CD4-positive, CD25-positive, alpha-beta regulatory T cell (primary cell): ENCODE data around the gene TRAF2. TPM values are rescaled to one million over a fixed set of nuclear protein-coding genes. Genes with fewer than 3 reads are reported as not detected.

Experiments used
- ATAC-seq, 2 donors: fragments of 150-1000 bp; cut with Tn5 transposase; one replicate each; pipeline ENCODE4 v1.10.0; 2021; ENCODE audit warnings: low read depth in 2 of 2, moderate number of reproducible peaks in 2 of 2, moderate library complexity in 1 of 2
- DNase-seq, 3 donors: peaks; one replicate each; pipeline versions ENCODE4 v3.0.0 to v3.0.0-alpha.2; 2012 to 2022; ENCODE audit warnings: mixed read lengths in 1 of 3
- H3K27ac ChIP-seq: one replicate; pipeline ENCODE4 v1.7.0; 2013; ENCODE audit warnings: mild to moderate bottlenecking, low read length; ENCODE audit not compliant: insufficient read depth, poor library complexity, severe bottlenecking
- H3K27me3 ChIP-seq: one replicate; pipeline ENCODE4 v1.7.0; 2013; ENCODE audit warnings: low read length; ENCODE audit not compliant: control insufficient read depth, insufficient read depth
- H3K36me3 ChIP-seq: one replicate; pipeline ENCODE4 v1.7.0; 2013; ENCODE audit warnings: mild to moderate bottlenecking, low read length, moderate library complexity; ENCODE audit not compliant: control insufficient read depth, insufficient read depth
- H3K4me1 ChIP-seq: 2 replicates; pipeline ENCODE4 v1.7.0; 2013; ENCODE audit warnings: mild to moderate bottlenecking, low read length; ENCODE audit not compliant: insufficient read depth, control insufficient read depth, poor library complexity, severe bottlenecking
- H3K4me3 ChIP-seq: one replicate; pipeline ENCODE4 v1.7.0; 2013; ENCODE audit warnings: low read depth, mild to moderate bottlenecking, low read length, moderate library complexity
- H3K9me3 ChIP-seq, 2 experiments: 1 replicate in 1 of 2; 2 replicates in 1 of 2; pipeline ENCODE4 v1.7.0; 2013; ENCODE audit warnings: low read length in 2 of 2, mild to moderate bottlenecking in 1 of 2, moderate library complexity in 1 of 2; ENCODE audit not compliant: control insufficient read depth in 2 of 2
- H3K27ac Mint-ChIP-seq, 3 donors: one replicate each; pipeline ENCODE4 v1.8.0; 2020 to 2022; ENCODE audit warnings: mild to moderate bottlenecking in 3 of 3, mixed read lengths in 3 of 3, moderate library complexity in 2 of 3
- H3K27me3 Mint-ChIP-seq: one replicate; pipeline ENCODE4 v1.8.0; 2022; ENCODE audit warnings: mild to moderate bottlenecking, mixed read lengths
- H3K36me3 Mint-ChIP-seq: one replicate; pipeline ENCODE4 v1.8.0; 2020; ENCODE audit warnings: mixed read lengths
- H3K4me1 Mint-ChIP-seq, 4 donors: one replicate each; pipeline ENCODE4 v1.8.0; 2020 to 2022; ENCODE audit warnings: mixed read lengths in 4 of 4, mild to moderate bottlenecking in 1 of 4
- H3K4me3 Mint-ChIP-seq, 4 donors: one replicate each; pipeline ENCODE4 v1.8.0; 2020 to 2022; ENCODE audit warnings: mild to moderate bottlenecking in 4 of 4, mixed read lengths in 4 of 4, moderate library complexity in 3 of 4
- H3K9me3 Mint-ChIP-seq, 7 donors: one replicate each; pipeline ENCODE4 v1.8.0; 2020 to 2022; ENCODE audit warnings: mixed read lengths in 7 of 7, mild to moderate bottlenecking in 3 of 7, moderate library complexity in 2 of 7
- polyA plus RNA-seq, 4 donors: library from polyadenylated mRNA; unstranded; fragments of 300-500 nt; fragmentation: Illumina TruSeq; gene quantifications; one replicate each; pipeline ENCODE4 v1.2.3, GENCODE V29; 2021
- total RNA-seq: library from RNA; stranded (reverse); gene quantifications from one replicate; pipeline ENCODE4 v1.2.3, GENCODE V29; 2022

The TRAF2 gene
- total and polyA plus RNA-seq, 5 donors from 2014 or later: 11.0 to 28.6 (median 16.8) TPM

DNA sequence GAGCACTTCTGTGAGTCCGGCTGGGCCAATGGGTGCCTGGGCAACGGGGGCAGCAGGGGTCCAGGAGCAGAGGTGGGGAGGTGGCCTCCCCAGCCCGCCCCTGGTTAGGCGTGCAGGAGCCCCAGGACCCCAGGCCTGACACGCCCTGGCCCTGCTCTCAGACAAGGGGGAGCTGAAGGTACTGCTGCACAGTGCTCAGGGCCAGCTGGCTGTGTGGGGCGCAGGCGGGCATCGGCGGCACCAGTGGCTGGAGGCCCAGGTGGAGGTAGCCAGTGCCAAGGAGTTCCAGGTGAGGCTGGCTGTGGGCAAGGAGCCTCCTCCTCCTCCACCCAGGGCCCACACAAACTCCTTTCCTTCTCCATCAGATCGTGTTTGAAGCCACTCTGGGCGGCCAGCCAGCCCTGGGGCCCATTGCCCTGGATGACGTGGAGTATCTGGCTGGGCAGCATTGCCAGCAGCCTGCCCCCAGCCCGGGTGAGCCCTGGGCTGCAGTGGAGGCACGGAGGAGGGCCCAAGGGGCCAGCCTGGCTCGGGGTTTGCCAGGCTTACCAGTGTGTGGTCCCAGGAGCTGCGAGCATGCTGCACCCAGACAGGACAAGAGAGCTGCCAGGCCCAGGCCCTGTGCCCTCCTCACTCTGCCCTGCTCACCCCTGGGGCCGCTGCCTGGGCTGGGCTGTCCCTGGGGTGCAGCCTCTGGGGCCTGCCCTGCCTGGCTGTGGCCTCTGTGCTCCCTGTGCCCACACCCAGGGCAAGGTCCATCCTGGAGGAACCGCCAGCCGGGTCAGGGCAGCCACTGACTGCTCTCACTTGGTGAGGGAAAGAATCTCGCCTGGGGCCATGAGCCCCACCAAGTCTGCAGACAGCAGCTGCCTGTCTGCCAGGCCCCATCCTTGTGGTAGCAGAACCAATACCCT is 27.2 kb upstream of the TRAF2 start:
- Mint-ChIP-seq H3K27ac (no peak overlapping the region), H3K9me3 (peaks cover 0 to 1% (median 0%) of the 10 kb centered on the region in 7 donors), H3K36me3 (peaks cover 7% of the 10 kb centered on the region), H3K27me3 (no peaks in the 10 kb centered on the region), H3K4me1 (peaks cover 0 to 7% (median 6%) of the 10 kb centered on the region in 4 donors), H3K4me3 (no peak overlapping the region)
- ATAC-seq (no peak), DNase-seq (no peak)
- Histone ChIP-seq H3K27ac (no peak overlapping the region), H3K27me3 (no peaks in the 10 kb centered on the region), H3K4me3 (no peak overlapping the region), H3K9me3 (no peaks in the 10 kb centered on the region), H3K4me1 (no peaks in the 10 kb centered on the region), H3K36me3 (peaks cover 28% of the 10 kb centered on the region)

GRCh38 chr9:136860529-136860928 is 25.8 kb upstream of the TRAF2 start:
- Histone ChIP-seq H3K9me3 (no peaks in the 10 kb centered on the region), H3K27ac (no peak overlapping the region), H3K27me3 (no peaks in the 10 kb centered on the region), H3K4me1 (peaks cover 9% of the 10 kb centered on the region), H3K4me3 (no peak overlapping the region), H3K36me3 (peaks cover 28% of the 10 kb centered on the region)
- peaks cover 10% of the 10 kb centered on the region for H3K36me3 Mint-ChIP-seq
- H3K9me3 Mint-ChIP-seq: peaks cover 0 to 1% (median 0%) of the 10 kb centered on the region in 7 donors
- H3K4me1 Mint-ChIP-seq: peaks cover 0 to 19% (median 10%) of the 10 kb centered on the region in 4 donors
- no peak for DNase-seq
- H3K4me3 Mint-ChIP-seq: peak overlapping the region in 1 of 4 donors; percentile 48
- ATAC-seq: no peak
- no peaks in the 10 kb centered on the region for H3K27me3 Mint-ChIP-seq
- H3K27ac Mint-ChIP-seq: no peak overlapping the region

- Mint-ChIP-seq H3K27me3 (no peaks in the 10 kb centered on the region), H3K27ac (no peak overlapping the region), H3K4me1 (peaks cover 0 to 19% (median 10%) of the 10 kb centered on the region in 4 donors), H3K4me3 (no peak overlapping the region), H3K36me3 (peaks cover 10% of the 10 kb centered on the region), H3K9me3 (peaks cover 0 to 1% (median 0%) of the 10 kb centered on the region in 7 donors)
- Histone ChIP-seq H3K27ac (no peak overlapping the region), H3K4me1 (peaks cover 11% of the 10 kb centered on the region), H3K4me3 (no peak overlapping the region), H3K27me3 (no peaks in the 10 kb centered on the region), H3K36me3 (peaks cover 28% of the 10 kb centered on the region), H3K9me3 (no peaks in the 10 kb centered on the region)
- ATAC-seq (no peak), DNase-seq (no peak)
Observed at GRCh38 chr9:136860933-136861873, 25.1 kb upstream of the TRAF2 start.

GRCh38 chr9:136861874-136862457 is 24.4 kb upstream of the TRAF2 start:
- Mint-ChIP-seq H3K27me3 (no peaks in the 10 kb centered on the region), H3K36me3 (peaks cover 10% of the 10 kb centered on the region), H3K27ac (no peak overlapping the region), H3K9me3 (peaks cover 0 to 1% (median 0%) of the 10 kb centered on the region in 7 donors), H3K4me3 (no peak overlapping the region), H3K4me1 (peaks cover 0 to 19% (median 10%) of the 10 kb centered on the region in 4 donors)
- no peak overlapping the region for H3K27ac ChIP-seq
- no peaks in the 10 kb centered on the region for H3K27me3 ChIP-seq
- H3K9me3 ChIP-seq: no peaks in the 10 kb centered on the region
- H3K4me3 ChIP-seq: no peak overlapping the region
- H3K36me3 ChIP-seq: peaks cover 28% of the 10 kb centered on the region
- H3K4me1 ChIP-seq: peaks cover 11% of the 10 kb centered on the region
- ATAC-seq (no peak), DNase-seq (no peak)

DNA sequence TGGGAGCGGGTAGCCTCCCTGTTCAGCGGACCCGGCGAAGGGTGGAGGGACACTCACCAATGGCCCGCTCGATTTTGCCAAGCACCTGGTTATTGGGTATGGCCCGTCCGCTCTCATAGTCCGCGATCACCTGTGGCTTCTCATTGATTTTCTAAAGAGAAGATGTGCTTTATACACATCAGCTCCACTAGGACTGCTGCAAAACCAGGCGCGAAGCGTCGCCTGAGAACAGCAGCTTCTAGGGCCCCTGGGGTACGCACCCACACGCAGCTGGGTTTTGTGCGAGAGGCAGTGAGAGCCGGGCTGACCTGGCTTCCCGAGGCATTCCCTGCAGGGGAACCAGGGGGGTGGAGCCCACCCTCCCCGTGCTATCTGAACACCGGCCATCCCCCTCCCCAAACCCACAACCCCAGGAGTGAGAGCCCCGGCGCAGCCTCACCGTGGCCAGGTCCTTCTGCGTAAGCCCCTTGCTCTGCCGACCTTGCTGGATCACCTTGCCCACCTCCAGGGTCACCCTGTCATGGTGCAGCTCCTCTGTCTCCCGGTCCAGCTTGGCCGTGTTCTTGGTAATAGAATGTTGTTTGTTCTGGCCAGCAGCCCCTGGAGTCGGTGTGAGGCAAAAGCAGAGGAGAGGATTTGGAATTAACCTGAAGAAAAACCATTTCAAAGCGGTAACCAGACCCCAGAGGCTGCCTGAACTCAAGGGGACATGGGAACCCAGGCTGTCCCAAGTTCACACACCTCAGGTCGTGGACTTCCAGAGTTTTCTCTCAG is 23.3 kb upstream of the TRAF2 start:
- H3K9me3 ChIP-seq: no peaks in the 10 kb centered on the region
- peaks cover 28% of the 10 kb centered on the region for H3K36me3 ChIP-seq
- Mint-ChIP-seq H3K4me1 (peaks cover 0 to 22% (median 10%) of the 10 kb centered on the region in 4 donors), H3K36me3 (peaks cover 10% of the 10 kb centered on the region), H3K27ac (no peak overlapping the region), H3K4me3 (peak overlapping the region in 1 of 4 donors; percentile 5), H3K9me3 (peaks cover 0 to 1% (median 0%) of the 10 kb centered on the region in 7 donors), H3K27me3 (no peaks in the 10 kb centered on the region)
- no peak overlapping the region for H3K4me3 ChIP-seq
- no peak for DNase-seq
- ATAC-seq: no peak
- no peak overlapping the region for H3K27ac ChIP-seq
- peaks cover 11% of the 10 kb centered on the region for H3K4me1 ChIP-seq
- H3K27me3 ChIP-seq: no peaks in the 10 kb centered on the region

- ATAC-seq: no peak
- no peaks in the 10 kb centered on the region for H3K27me3 Mint-ChIP-seq
- H3K4me3 Mint-ChIP-seq: peak overlapping the region in 3 of 4 donors; percentile 5 to 54 (median 46)
Observed at GRCh38 chr9:136863623-136864273, 22.6 kb upstream of the TRAF2 start.

More at GRCh38 chr9:136863623-136864273, 22.6 kb upstream of the TRAF2 start:
- Histone ChIP-seq H3K4me1 (peaks cover 11% of the 10 kb centered on the region), H3K27me3 (no peaks in the 10 kb centered on the region), H3K27ac (no peak overlapping the region), H3K4me3 (no peak overlapping the region), H3K36me3 (peaks cover 28% of the 10 kb centered on the region), H3K9me3 (no peaks in the 10 kb centered on the region)
- H3K27ac Mint-ChIP-seq: no peak overlapping the region
- DNase-seq: no peak
- peaks cover 10% of the 10 kb centered on the region for H3K36me3 Mint-ChIP-seq
- H3K4me1 Mint-ChIP-seq: peaks cover 0 to 22% (median 10%) of the 10 kb centered on the region in 4 donors
- H3K9me3 Mint-ChIP-seq: peaks cover 0 to 1% (median 0%) of the 10 kb centered on the region in 7 donors
